ENCODE data around the gene PHEX. TPM values are rescaled to one million over a fixed set of nuclear protein-coding genes. Genes with fewer than 3 reads are reported as not detected.

The PHEX gene
- total RNA-seq, 1 experiment from 2014 or later, result 0.89 TPM

DNA sequence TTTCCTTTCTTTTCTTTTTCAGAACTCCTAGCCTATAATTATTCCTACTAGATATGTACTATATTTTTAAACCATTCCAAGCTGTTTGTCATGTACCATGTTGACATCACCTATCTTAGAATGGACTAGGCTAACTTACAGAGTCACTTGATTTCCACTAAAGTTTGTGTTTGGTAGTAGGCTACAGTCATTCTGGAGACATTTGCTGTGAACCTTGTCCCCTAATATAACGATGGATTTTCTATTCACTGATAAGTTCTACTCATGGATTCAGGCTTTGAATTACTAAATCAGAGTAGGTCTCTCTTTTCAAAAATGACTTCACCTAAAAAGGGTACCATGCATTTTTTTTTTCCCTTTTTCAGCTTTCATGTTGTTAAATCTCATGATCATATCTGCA lies 93.4 kb downstream of the PHEX start:
- CTCF ChIA-PET, result interaction anchor here (2.6 kb wide), 1 partner anchor 10 kb away, joined by 10 read pairs; no protein-coding TSS in a partner anchor
- POLR2A ChIA-PET, result interaction anchor here (0.5 to 1.9 kb wide), 4 partner anchors 9 to 182 kb away, joined by 3 to 6 read pairs (median 4); no protein-coding TSS in a partner anchor
- no peak for DNase-seq (ENCODE audit: unreplicated experiment)
- Mint-ChIP-seq H3K9me3 (ENCODE audit: unreplicated experiment) (no peaks in the 10 kb centered on the region), H3K36me3 (ENCODE audit: insufficient read depth, unreplicated experiment) (peaks cover 7% of the 10 kb centered on the region), H3K4me1 (ENCODE audit: insufficient read depth, unreplicated experiment) (peaks cover 33% of the 10 kb centered on the region), H3K4me3 (ENCODE audit: unreplicated experiment) (no peak overlapping the region), H3K27ac (ENCODE audit: low read depth, unreplicated experiment) (no peak overlapping the region), H3K27me3 (ENCODE audit: insufficient read depth, unreplicated experiment) (no peaks in the 10 kb centered on the region)
- BruUV-seq (replicated peaks), result no TSS peak
- TF ChIP-seq, protein P1, sequence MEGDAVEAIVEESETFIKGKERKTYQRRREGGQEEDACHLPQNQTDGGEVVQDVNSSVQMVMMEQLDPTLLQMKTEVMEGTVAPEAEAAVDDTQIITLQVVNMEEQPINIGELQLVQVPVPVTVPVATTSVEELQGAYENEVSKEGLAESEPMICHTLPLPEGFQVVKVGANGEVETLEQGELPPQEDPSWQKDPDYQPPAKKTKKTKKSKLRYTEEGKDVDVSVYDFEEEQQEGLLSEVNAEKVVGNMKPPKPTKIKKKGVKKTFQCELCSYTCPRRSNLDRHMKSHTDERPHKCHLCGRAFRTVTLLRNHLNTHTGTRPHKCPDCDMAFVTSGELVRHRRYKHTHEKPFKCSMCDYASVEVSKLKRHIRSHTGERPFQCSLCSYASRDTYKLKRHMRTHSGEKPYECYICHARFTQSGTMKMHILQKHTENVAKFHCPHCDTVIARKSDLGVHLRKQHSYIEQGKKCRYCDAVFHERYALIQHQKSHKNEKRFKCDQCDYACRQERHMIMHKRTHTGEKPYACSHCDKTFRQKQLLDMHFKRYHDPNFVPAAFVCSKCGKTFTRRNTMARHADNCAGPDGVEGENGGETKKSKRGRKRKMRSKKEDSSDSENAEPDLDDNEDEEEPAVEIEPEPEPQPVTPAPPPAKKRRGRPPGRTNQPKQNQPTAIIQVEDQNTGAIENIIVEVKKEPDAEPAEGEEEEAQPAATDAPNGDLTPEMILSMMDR (IDR thresholded peaks at IDR 0.05; ENCODE audit: unreplicated experiment), result no peak
- intact Hi-C loops (cut with micrococcal nuclease), result no loop called here

DNA sequence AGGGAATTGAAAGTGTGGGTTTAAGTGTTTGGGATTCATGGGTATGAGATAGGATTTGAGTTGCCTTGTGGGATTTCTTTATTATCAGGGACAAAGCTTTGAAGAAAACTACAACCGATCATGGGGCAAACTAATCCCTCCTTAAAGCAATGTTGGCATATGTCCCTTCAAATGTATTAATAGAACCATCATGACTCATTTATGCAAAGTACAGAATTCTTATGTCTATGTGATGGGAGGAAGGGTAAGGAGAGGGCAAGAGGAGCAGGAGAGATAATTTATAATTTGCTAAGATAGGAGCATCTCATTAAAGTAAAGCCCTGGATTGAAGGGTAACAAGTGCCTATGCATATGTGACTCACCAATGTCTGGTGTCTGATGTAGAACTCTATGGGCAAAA lies 94.2 kb downstream of the PHEX start:
- TF ChIP-seq, protein P1 (IDR thresholded peaks at IDR 0.05; ENCODE audit: unreplicated experiment), result no peak
- intact Hi-C loops (cut with micrococcal nuclease), result no loop called here
- Mint-ChIP-seq H3K9me3 (ENCODE audit: unreplicated experiment) (no peaks in the 10 kb centered on the region), H3K27ac (ENCODE audit: low read depth, unreplicated experiment) (no peak overlapping the region), H3K27me3 (ENCODE audit: insufficient read depth, unreplicated experiment) (no peaks in the 10 kb centered on the region), H3K36me3 (ENCODE audit: insufficient read depth, unreplicated experiment) (peaks cover 7% of the 10 kb centered on the region), H3K4me1 (ENCODE audit: insufficient read depth, unreplicated experiment) (peaks cover 28% of the 10 kb centered on the region), H3K4me3 (ENCODE audit: unreplicated experiment) (no peak overlapping the region)
- CTCF ChIA-PET, result interaction anchor here (0.7 to 2.6 kb wide), 2 partner anchors 9 to 801 kb away, joined by 3 to 10 read pairs; no protein-coding TSS in a partner anchor
- DNase-seq (ENCODE audit: unreplicated experiment), result peak; percentile 53
- BruUV-seq (replicated peaks), result no TSS peak
- POLR2A ChIA-PET, result interaction anchor here (1.5 to 1.9 kb wide), 2 partner anchors 8 to 9 kb away, joined by 4 to 6 read pairs; no protein-coding TSS in a partner anchor

DNA sequence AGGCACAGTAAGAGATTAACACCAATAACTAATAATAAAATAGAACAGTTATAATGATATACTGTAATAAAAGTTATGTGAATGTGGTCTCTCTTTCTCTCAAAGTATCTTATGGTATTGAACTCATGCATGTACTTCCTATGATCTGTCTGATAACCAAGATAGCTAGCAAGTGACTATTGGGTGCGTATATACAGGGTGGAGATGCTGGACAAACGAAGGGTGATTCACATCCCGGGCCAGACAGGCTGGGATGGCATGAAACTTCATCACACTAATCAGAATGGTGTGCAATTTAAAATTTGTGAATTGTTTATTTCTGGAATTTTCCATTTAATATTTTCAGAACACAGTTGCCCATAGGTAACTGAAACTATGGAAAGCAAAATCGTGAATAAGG lies 96.8 kb downstream of the PHEX start:
- peaks cover 24% of the 10 kb centered on the region for H3K4me1 Mint-ChIP-seq (ENCODE audit: insufficient read depth, unreplicated experiment)
- intact Hi-C loops (cut with micrococcal nuclease), result no loop called here
- H3K4me3 Mint-ChIP-seq (ENCODE audit: unreplicated experiment), result no peak overlapping the region
- H3K27me3 Mint-ChIP-seq (ENCODE audit: insufficient read depth, unreplicated experiment), result no peaks in the 10 kb centered on the region
- no peak overlapping the region for H3K27ac Mint-ChIP-seq (ENCODE audit: low read depth, unreplicated experiment)
- no peak for DNase-seq (ENCODE audit: unreplicated experiment)
- no peaks in the 10 kb centered on the region for H3K9me3 Mint-ChIP-seq (ENCODE audit: unreplicated experiment)
- peaks cover 7% of the 10 kb centered on the region for H3K36me3 Mint-ChIP-seq (ENCODE audit: insufficient read depth, unreplicated experiment)
- TF ChIP-seq, protein P1 (IDR thresholded peaks at IDR 0.05; ENCODE audit: unreplicated experiment), result no peak
- no TSS peak for BruUV-seq (replicated peaks)
- POLR2A ChIA-PET, result no interaction called here
- CTCF ChIA-PET, result no interaction called here

DNA sequence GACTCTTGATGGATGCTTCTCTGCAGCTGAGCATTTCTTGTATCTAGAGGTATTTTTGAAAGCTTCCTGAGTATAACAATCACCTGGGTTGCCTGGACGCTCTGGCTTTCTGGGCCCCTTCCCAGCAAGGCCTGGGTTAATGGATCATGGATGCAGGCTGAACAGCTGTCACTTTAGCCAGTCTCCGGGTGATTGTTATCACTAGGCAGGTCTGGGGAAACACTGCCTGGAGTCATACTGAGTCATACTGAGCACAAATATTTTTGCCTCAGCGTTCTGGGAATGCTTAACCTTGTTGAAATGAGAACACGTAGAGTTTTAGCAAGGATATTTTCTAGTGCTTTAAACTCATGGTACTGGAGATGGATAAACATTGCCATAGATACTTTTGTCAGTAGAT lies 102.6 kb downstream of the PHEX start:
- no peaks in the 10 kb centered on the region for H3K36me3 Mint-ChIP-seq (ENCODE audit: insufficient read depth, unreplicated experiment)
- H3K27me3 Mint-ChIP-seq (ENCODE audit: insufficient read depth, unreplicated experiment), result no peaks in the 10 kb centered on the region
- peak overlapping the region; percentile 49 for H3K4me3 Mint-ChIP-seq (ENCODE audit: unreplicated experiment)
- DNase-seq (ENCODE audit: unreplicated experiment), result peak; percentile 85
- TF ChIP-seq, protein P1 (IDR thresholded peaks at IDR 0.05; ENCODE audit: unreplicated experiment), result no peak
- ChIA-PET POLR2A (interaction anchor here (0.6 to 3.3 kb wide), 9 partner anchors 9 to 179 kb away, joined by 3 to 23 read pairs (median 3); no protein-coding TSS in a partner anchor), CTCF (interaction anchor here (0.6 to 4.4 kb wide), 20 partner anchors 10 to 1419 kb away, joined by 3 to 40 read pairs (median 10); no protein-coding TSS in a partner anchor)
- intact Hi-C loops (cut with micrococcal nuclease), result loop anchor here (5.0 to 10.0 kb wide), 2 partner anchors 390 to 1483 kb away; no protein-coding TSS in a partner anchor
- BruUV-seq (replicated peaks), result no TSS peak
- H3K9me3 Mint-ChIP-seq (ENCODE audit: unreplicated experiment), result no peaks in the 10 kb centered on the region
- peak overlapping the region; percentile 91 for H3K27ac Mint-ChIP-seq (ENCODE audit: low read depth, unreplicated experiment)
- peaks cover 37% of the 10 kb centered on the region for H3K4me1 Mint-ChIP-seq (ENCODE audit: insufficient read depth, unreplicated experiment)
